PFSK-1 (cell line): ENCODE results near the gene PRICKLE3.

Experiments used
- FOXP2 ChIP-seq: optimal IDR thresholded peaks from 2 replicates; pipeline ENCODE3; 2011; ENCODE audit warnings: borderline replicate concordance, control low read depth, inconsistent platforms; ENCODE audit not compliant: insufficient read depth; ENCODE audit errors: extremely low read length, extremely low read depth
- POLR2AphosphoS5 ChIP-seq: IDR thresholded peaks from 2 replicates; pipeline ENCODE4 v1.6.1; 2012; ENCODE audit warnings: low read depth, mild to moderate bottlenecking, control low read depth, low read length, moderate library complexity
- SIN3A ChIP-seq: IDR thresholded peaks from 2 replicates; pipeline ENCODE4 v1.6.1; 2012; ENCODE audit warnings: mild to moderate bottlenecking, low read length, moderate library complexity, borderline replicate concordance; ENCODE audit not compliant: insufficient read depth
- TAF1 ChIP-seq: IDR thresholded peaks from 2 replicates; pipeline ENCODE4 v1.6.1; 2012; ENCODE audit warnings: low read length, control low read depth, borderline replicate concordance; ENCODE audit not compliant: insufficient read depth
- TF ChIP-seq, protein P1 (sequence below), 2 experiments: IDR thresholded peaks; 2 replicates each; pipeline versions ENCODE4 v1.6.1 to v1.8.0; 2011 to 2012; ENCODE audit warnings: low read depth in 2 of 2, low read length in 2 of 2, control low read depth in 1 of 2, inconsistent platforms in 1 of 2, mild to moderate bottlenecking in 1 of 2, moderate library complexity in 1 of 2; ENCODE audit not compliant: insufficient read depth in 1 of 2

PRICKLE3 gene

DNA sequence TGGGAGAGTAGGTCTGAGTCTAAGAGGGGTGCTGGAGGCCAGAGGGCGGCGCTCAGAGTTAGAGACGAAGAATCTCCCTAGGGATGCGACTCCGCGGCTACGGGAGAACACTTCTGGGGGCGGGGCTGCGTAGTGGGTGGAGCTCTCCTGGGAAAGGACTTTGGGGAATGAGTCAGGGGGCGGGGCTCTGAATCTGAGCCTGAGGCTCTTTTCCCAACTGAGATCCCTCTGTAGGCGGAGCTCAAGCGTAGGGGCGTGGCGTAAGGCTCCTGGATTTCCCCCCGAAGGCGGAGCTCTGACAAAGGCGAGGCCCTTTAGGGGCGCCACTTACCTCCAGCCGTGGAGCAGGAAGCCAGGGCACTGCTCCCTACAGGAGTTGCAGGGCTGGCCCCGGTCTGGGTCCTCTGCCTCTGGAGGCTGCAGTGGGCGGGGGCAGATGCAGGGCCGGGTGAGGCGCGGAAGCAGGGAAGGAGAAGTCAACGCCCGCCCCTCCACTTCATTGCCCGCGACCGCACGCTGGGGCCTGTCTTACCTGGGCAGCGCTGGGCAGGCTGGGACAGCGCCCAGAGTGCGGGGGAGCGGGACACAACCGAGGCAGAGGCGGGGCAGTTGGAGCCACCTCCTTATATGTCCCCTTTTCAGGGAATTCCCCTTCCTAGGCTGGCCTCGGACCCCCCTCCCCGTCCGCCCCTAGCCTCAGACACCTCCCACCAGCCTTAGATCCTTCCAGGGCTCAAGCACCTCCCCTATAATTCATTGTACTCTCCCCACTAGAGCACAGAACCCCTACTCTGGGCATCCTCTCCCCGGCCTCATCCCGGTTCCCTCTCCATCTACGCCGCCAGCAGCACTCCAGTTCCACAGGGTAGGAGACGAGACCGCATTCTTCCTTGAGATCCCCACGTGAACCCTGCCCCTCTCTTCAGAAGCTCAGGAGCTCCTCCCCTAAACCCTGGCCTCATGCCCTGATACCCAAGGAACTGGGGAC lies 1.6 kb downstream of the PRICKLE3 start:
- TF ChIP-seq FOXP2 (no peak), SIN3A (no peak), TAF1 (no peak), POLR2AphosphoS5 (no peak)
- TF ChIP-seq, protein P1, sequence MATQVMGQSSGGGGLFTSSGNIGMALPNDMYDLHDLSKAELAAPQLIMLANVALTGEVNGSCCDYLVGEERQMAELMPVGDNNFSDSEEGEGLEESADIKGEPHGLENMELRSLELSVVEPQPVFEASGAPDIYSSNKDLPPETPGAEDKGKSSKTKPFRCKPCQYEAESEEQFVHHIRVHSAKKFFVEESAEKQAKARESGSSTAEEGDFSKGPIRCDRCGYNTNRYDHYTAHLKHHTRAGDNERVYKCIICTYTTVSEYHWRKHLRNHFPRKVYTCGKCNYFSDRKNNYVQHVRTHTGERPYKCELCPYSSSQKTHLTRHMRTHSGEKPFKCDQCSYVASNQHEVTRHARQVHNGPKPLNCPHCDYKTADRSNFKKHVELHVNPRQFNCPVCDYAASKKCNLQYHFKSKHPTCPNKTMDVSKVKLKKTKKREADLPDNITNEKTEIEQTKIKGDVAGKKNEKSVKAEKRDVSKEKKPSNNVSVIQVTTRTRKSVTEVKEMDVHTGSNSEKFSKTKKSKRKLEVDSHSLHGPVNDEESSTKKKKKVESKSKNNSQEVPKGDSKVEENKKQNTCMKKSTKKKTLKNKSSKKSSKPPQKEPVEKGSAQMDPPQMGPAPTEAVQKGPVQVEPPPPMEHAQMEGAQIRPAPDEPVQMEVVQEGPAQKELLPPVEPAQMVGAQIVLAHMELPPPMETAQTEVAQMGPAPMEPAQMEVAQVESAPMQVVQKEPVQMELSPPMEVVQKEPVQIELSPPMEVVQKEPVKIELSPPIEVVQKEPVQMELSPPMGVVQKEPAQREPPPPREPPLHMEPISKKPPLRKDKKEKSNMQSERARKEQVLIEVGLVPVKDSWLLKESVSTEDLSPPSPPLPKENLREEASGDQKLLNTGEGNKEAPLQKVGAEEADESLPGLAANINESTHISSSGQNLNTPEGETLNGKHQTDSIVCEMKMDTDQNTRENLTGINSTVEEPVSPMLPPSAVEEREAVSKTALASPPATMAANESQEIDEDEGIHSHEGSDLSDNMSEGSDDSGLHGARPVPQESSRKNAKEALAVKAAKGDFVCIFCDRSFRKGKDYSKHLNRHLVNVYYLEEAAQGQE (IDR thresholded peaks at IDR 0.05; ENCODE audit: insufficient read depth in 1 of 2, low read depth in 2 of 2, low read length in 2 of 2) = no peak

DNA sequence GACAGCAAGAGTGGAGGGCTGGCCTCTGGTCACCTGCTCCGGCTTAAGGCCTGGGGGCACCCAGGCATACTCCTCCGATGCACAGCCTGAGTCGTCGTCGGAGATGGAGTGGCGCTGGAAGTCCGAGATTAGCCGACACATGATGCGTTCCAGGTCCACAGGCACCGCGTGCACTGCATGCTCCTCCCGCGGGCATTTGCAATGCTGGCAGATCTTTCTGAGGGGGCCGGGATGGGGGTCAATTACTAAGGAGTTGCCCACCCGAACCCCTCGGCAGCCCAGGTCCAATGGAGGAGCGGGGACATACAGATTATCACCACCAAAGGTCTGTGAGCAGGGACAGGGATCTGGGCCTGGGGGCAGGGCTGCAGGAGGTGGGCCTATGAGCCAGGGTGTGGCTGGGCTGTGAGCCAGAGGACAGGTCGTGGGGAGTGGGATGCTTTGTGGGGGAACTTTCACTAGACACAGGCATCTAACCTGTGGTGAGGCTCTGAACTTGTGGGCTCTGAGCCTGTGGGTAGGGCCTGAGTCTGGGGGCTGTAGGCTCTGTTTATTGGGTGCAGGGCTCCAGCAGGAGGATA lies 2.4 kb downstream of the PRICKLE3 start:
- TF ChIP-seq POLR2AphosphoS5 = no peak
- TF ChIP-seq, protein P1 (IDR thresholded peaks at IDR 0.05; ENCODE audit: insufficient read depth in 1 of 2, low read depth in 2 of 2, low read length in 2 of 2) = no peak
- TF ChIP-seq FOXP2 = no peak
- TF ChIP-seq TAF1 = no peak
- TF ChIP-seq SIN3A = no peak

DNA sequence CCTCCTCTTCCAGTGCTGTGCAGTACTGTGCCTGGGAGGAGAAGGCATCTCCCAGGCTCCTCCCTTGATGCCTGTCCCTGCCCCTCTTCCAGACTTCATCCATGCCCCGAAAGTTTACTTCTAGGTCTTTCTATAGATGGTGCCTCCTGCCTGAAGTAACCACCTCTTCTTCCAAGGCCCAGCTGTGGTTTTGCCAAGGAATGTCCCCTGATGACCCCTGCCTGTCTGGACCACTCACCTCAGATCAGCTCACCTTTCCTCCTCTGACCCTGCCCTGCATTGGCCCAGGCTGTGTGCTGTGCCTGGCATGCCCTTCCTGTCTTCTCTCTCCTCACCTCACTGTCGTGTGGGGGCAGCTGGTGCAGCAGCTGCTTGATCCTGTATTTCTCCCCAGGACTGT lies 6.8 kb downstream of the PRICKLE3 start:
- TF ChIP-seq POLR2AphosphoS5 (no peak), SIN3A (no peak), TAF1 (no peak), FOXP2 (no peak)
- TF ChIP-seq, protein P1 (IDR thresholded peaks at IDR 0.05; ENCODE audit: insufficient read depth in 1 of 2, low read depth in 2 of 2, low read length in 2 of 2) = no peak

DNA sequence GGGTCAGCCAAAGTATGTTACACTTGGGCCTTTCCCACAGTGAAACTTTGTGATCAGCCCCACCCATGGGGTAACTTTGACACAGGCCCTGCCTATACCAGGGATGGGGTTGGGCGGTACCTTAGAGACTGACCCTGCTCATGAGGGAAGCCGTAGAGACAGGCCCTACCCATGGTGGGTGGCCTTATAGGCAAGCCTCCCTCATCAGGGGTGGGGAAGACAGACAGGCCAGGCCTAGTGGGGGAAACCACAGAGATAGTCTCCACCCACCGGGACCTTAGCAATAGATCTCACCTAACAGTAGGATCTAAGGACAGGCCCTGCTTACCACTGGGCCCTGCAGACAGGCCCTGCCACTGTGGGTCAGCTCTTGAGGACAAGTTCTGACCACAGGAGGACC lies 7.6 kb downstream of the PRICKLE3 start:
- TF ChIP-seq SIN3A = no peak
- TF ChIP-seq, protein P1 (IDR thresholded peaks at IDR 0.05; ENCODE audit: insufficient read depth in 1 of 2, low read depth in 2 of 2, low read length in 2 of 2) = no peak
